ENCODE results near the gene INPP5A. TPM values are rescaled to one million over a fixed set of nuclear protein-coding genes. Genes with fewer than 3 reads are reported as not detected.
"Not testable (repeated sequence)": the region's sequence is repeated elsewhere in the genome, so short reads cannot be mapped to it uniquely, and the experiment has no call there.

INPP5A gene
- total and polyA plus RNA-seq, 2 experiments from 2014 or later = 41.2 to 53.6 TPM

DNA sequence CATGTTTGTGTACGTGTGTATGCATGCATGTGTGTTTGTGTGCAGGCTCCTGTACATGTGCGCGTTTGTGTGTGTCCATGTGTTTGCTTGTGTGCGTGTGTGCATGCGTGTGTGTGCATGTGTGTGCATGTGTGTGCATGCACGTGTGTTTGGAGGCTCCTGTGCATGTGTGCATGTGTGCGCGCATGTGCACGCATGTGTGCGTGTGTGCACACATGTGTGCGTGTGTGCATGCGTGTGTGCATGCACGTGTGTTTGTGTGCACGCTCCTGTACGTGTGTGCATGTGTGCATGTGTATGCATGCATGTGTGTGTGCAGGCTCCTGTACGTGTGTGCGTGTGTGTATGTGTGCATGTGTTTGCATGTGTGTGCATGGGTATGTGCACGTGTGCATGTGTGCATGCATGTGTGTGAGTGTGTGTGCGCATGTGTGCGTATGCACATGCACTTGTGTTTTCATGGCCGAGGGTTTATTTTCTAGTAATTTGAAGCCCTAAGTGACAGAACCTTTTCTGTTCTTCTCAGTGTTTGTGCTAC lies 59.2 kb downstream of the INPP5A start:
- Histone ChIP-seq H3K36me3 (replicated peaks; ENCODE audit: insufficient read depth, low read depth) (no peaks in the 10 kb centered on the region), H2AFZ (no peak overlapping the region), H3K4me3 (no peak overlapping the region), H3K4me2 (no peak overlapping the region), H3K9me3 (ENCODE audit: low read depth) (no peaks in the 10 kb centered on the region), H3K4me1 (ENCODE audit: insufficient read depth) (peaks cover 13% of the 10 kb centered on the region), H3K27ac (no peak overlapping the region), H3K79me2 (peaks cover 100% of the 10 kb centered on the region), H4K20me1 (ENCODE audit: insufficient read depth, poor library complexity, severe bottlenecking) (peaks cover 8% of the 10 kb centered on the region), H3K27me3 (no peaks in the 10 kb centered on the region), H3K9me2 (replicated peaks; ENCODE audit: insufficient read depth) (no peaks in the 10 kb centered on the region)
- no peak for DNase-seq (ENCODE audit: low spot score)
- 93% methylated on average over 20 of the region's 21 CpGs for WGBS (ENCODE audit: low lambda C conversion rate, missing lambda C conversion rate)
- TF ChIP-seq EZH2 (IDR thresholded peaks at IDR 0.05; ENCODE audit: borderline replicate concordance) (no peak), EZH2phosphoT487 (IDR thresholded peaks at IDR 0.05; ENCODE audit: low read depth, severe bottlenecking, unreplicated experiment) (no peak)
- TF ChIP-seq, protein P1, sequence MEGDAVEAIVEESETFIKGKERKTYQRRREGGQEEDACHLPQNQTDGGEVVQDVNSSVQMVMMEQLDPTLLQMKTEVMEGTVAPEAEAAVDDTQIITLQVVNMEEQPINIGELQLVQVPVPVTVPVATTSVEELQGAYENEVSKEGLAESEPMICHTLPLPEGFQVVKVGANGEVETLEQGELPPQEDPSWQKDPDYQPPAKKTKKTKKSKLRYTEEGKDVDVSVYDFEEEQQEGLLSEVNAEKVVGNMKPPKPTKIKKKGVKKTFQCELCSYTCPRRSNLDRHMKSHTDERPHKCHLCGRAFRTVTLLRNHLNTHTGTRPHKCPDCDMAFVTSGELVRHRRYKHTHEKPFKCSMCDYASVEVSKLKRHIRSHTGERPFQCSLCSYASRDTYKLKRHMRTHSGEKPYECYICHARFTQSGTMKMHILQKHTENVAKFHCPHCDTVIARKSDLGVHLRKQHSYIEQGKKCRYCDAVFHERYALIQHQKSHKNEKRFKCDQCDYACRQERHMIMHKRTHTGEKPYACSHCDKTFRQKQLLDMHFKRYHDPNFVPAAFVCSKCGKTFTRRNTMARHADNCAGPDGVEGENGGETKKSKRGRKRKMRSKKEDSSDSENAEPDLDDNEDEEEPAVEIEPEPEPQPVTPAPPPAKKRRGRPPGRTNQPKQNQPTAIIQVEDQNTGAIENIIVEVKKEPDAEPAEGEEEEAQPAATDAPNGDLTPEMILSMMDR (IDR thresholded peaks at IDR 0.05; ENCODE audit: poor library complexity) = no peak

DNA sequence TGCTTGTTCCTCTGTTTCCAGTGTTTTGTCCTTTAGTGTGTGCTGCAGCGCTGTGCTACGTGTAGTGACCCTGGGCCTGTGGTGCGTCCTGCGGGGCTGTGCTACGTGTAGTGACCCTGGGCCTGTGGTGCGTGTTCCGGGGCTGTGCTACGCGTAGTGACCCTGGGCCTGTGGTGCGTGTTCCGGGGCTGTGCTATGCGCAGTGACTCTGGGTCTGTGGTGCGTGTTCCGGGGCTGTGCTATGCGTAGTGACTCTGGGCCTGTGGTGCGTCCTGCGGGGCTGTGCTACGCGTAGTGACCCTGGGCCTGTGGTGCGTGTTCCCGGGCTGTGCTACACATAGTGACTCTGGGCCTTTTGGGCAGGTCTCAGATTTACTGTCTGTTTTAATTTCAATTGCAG lies 60.1 kb downstream of the INPP5A start:
- Histone ChIP-seq H3K9me3 (ENCODE audit: low read depth) (no peaks in the 10 kb centered on the region), H3K4me2 (no peak overlapping the region), H3K4me1 (ENCODE audit: insufficient read depth) (peaks cover 11% of the 10 kb centered on the region), H3K4me3 (no peak overlapping the region), H3K27me3 (no peaks in the 10 kb centered on the region), H3K79me2 (peaks cover 100% of the 10 kb centered on the region), H3K36me3 (replicated peaks; ENCODE audit: insufficient read depth, low read depth) (no peaks in the 10 kb centered on the region), H3K27ac (no peak overlapping the region), H4K20me1 (ENCODE audit: insufficient read depth, poor library complexity, severe bottlenecking) (peaks cover 8% of the 10 kb centered on the region), H3K9me2 (replicated peaks; ENCODE audit: insufficient read depth) (no peaks in the 10 kb centered on the region), H2AFZ (no peak overlapping the region)
- TF ChIP-seq EZH2phosphoT487 (IDR thresholded peaks at IDR 0.05; ENCODE audit: low read depth, severe bottlenecking, unreplicated experiment) (no peak), EZH2 (IDR thresholded peaks at IDR 0.05; ENCODE audit: borderline replicate concordance) (no peak)
- TF ChIP-seq, protein P1 (IDR thresholded peaks at IDR 0.05; ENCODE audit: poor library complexity) = no peak
- WGBS (ENCODE audit: low lambda C conversion rate, missing lambda C conversion rate) = 96% methylated on average over 20 of the region's 21 CpGs
- DNase-seq (ENCODE audit: low spot score) = no peak

DNA sequence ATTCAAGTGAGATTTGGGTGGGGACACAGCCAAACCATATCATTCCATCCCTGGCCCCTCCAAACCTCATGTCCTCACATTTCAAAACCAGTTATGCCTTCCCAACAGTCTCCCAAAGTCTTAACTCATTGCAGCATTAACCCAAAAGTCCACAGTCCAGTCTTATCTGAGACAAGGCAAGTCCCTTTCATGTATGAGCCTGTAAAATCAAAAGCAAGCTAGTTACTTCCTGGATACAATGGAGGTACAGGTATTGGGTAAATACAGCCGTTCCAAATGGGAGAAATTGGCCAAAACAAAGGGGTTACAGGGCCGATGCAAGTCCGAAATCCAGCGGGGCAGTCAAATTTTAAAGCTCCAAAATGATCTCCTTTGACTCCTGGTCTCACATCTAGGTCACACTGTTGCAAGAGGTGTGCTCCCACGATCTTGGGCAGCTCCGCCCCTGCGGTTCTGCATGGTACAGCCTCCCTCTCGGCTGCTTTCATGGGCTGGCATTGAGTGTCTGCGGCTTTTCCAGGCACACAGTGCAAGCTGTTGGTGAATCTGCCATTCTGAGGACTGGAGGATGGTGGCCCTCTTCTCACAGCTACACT lies 61.5 kb downstream of the INPP5A start:
- not testable (repeated sequence) for H3K9me3 ChIP-seq (ENCODE audit: low read depth); H3K27me3 ChIP-seq; H3K4me3 ChIP-seq; H3K9me2 ChIP-seq (replicated peaks; ENCODE audit: insufficient read depth); DNase-seq (ENCODE audit: low spot score); H2AFZ ChIP-seq; H3K36me3 ChIP-seq (replicated peaks; ENCODE audit: insufficient read depth, low read depth)
- Histone ChIP-seq H3K79me2 (peaks cover 100% of the 10 kb centered on the region), H3K27ac (peak overlapping the region; percentile 40), H3K4me2 (peak overlapping the region; percentile 51), H4K20me1 (ENCODE audit: insufficient read depth, poor library complexity, severe bottlenecking) (peaks cover 10% of the 10 kb centered on the region), H3K4me1 (ENCODE audit: insufficient read depth) (peaks cover 14% of the 10 kb centered on the region)
- 86% methylated on average over 9 of the region's 9 CpGs for WGBS (ENCODE audit: low lambda C conversion rate, missing lambda C conversion rate)

DNA sequence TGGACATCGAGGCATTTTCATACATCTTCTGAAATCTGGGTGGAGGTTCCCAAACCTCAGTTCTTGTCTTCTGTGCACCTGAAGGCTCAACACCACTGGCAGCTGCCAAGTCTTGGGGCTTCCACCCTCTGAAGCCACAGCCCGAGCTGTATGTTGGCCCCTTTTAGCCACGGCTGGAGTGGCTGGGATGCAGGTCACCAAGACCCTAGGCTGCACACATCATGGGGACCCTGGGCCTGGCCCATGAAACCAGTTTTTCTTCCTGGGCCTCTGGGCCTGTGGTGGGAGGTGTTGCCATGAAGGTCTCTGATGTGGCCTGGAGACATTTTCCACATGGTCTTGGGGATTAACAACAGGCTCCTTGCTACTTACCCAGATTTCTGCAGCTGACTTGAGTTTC lies 62.1 kb downstream of the INPP5A start:
- WGBS (ENCODE audit: low lambda C conversion rate, missing lambda C conversion rate) = 95% methylated on average over 3 of the region's 3 CpGs
- Histone ChIP-seq H3K27ac (no peak overlapping the region), H3K9me2 (replicated peaks; ENCODE audit: insufficient read depth) (no peaks in the 10 kb centered on the region), H3K4me1 (ENCODE audit: insufficient read depth) (peaks cover 14% of the 10 kb centered on the region), H3K79me2 (peaks cover 100% of the 10 kb centered on the region), H3K9me3 (ENCODE audit: low read depth) (no peaks in the 10 kb centered on the region), H2AFZ (no peak overlapping the region), H3K4me2 (no peak overlapping the region), H3K36me3 (replicated peaks; ENCODE audit: insufficient read depth, low read depth) (no peaks in the 10 kb centered on the region), H4K20me1 (ENCODE audit: insufficient read depth, poor library complexity, severe bottlenecking) (peaks cover 4% of the 10 kb centered on the region), H3K4me3 (no peak overlapping the region), H3K27me3 (no peaks in the 10 kb centered on the region)
- TF ChIP-seq EZH2 (IDR thresholded peaks at IDR 0.05; ENCODE audit: borderline replicate concordance) = no peak
- TF ChIP-seq, protein P1 (IDR thresholded peaks at IDR 0.05; ENCODE audit: poor library complexity) = no peak
- DNase-seq (ENCODE audit: low spot score) = no peak
